Measurements from ENCODE around the gene MAPK9.

GRCh38 chr5:180213657-180214207 lies 78.2 kb downstream of the MAPK9 start:
- TF ChIP-seq POLR2A (IDR thresholded peaks at IDR 0.05; ENCODE audit: low read depth, low read length) (no peak), POLR2AphosphoS5 (IDR thresholded peaks at IDR 0.05; ENCODE audit: low read depth, low read length) (no peak)

Data from GM12892 (cell line).